Osteocyte (in vitro differentiated cells): ENCODE data around the gene GDF7. TPM values are rescaled to one million over a fixed set of nuclear protein-coding genes. Genes with fewer than 3 reads are reported as not detected.

Source experiments
- DNase-seq: peaks from one replicate; pipeline ENCODE4 v3.0.0; 2021; ENCODE audit warnings: mixed read lengths; ENCODE audit not compliant: unreplicated experiment; ENCODE audit errors: extremely low spot score
- H3K27ac Mint-ChIP-seq: one replicate; pipeline ENCODE4 v1.8.0; 2021; ENCODE audit warnings: mild to moderate bottlenecking, mixed read lengths; ENCODE audit not compliant: unreplicated experiment
- H3K27me3 Mint-ChIP-seq: one replicate; pipeline ENCODE4 v1.8.0; 2021; ENCODE audit warnings: mixed read lengths; ENCODE audit not compliant: unreplicated experiment
- H3K36me3 Mint-ChIP-seq: one replicate; pipeline ENCODE4 v1.8.0; 2021; ENCODE audit warnings: mixed read lengths; ENCODE audit not compliant: unreplicated experiment
- H3K4me1 Mint-ChIP-seq: one replicate; pipeline ENCODE4 v1.8.0; 2021; ENCODE audit warnings: mixed read lengths; ENCODE audit not compliant: unreplicated experiment
- H3K4me3 Mint-ChIP-seq: one replicate; pipeline ENCODE4 v1.8.0; 2021; ENCODE audit warnings: mild to moderate bottlenecking, moderate library complexity, mixed read lengths; ENCODE audit not compliant: unreplicated experiment
- H3K9me3 Mint-ChIP-seq: one replicate; pipeline ENCODE4 v1.8.0; 2021; ENCODE audit warnings: mixed read lengths; ENCODE audit not compliant: unreplicated experiment
- CTCF ChIP-seq: fragments of 200-600 bp; sonication (generic); IDR thresholded peaks from 2 replicates; pipeline ENCODE4 v1.5.0; 2021; ENCODE audit warnings: antibody characterized with exemption, mild to moderate bottlenecking, moderate library complexity
- total RNA-seq: library from RNA; stranded (reverse); gene quantifications from 2 replicates; pipeline ENCODE4 v1.2.1, GENCODE V29; 2021

The GDF7 gene
- total RNA-seq, 1 donor from 2014 or later = 10.1 TPM

DNA sequence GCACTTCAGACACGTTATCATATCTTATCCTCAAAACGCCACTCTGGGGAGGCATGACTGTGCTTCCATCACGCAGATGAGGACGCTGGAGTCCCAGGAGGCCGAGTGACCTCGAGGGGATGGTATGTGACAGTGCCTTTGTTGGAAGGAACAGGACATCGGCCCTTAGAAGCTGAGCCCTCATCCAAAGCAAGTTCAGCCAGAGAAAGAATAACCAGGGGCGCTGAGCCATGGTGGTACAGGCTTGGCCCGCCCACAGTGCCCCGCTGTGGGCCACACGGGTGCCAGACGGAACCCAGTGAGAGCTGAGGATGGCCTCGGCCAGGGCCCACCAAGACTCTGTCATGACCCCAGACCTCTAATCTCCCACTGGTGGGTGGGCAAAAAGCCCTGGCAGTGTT is 47.3 kb upstream of the GDF7 start:
- Mint-ChIP-seq H3K4me3 (no peak overlapping the region), H3K27me3 (no peaks in the 10 kb centered on the region), H3K36me3 (peaks cover 22% of the 10 kb centered on the region), H3K27ac (peak overlapping the region; percentile 13), H3K4me1 (peaks cover 34% of the 10 kb centered on the region), H3K9me3 (no peaks in the 10 kb centered on the region)
- DNase-seq = no peak
- no peak for TF ChIP-seq CTCF

DNA sequence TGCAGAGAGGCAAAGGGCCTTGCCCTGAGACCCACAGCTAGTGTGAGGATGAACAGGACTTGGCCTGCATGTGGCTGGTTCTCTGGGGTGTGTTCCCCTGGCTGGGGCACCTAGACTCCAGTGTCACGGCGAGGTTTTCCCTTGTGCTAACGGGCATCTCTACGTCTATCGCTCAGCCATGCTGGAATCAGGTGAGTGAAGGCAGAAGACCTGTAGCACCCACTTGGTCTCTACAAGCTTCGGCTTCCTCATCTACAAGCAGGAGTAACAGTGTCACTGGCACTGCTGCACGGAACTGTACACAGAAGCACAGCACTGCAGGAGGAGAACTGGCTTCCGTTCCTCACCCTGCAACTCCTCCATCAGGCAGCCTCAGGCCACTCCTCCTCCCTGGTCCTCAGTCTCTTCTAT is 46.7 kb upstream of the GDF7 start:
- H3K4me3 Mint-ChIP-seq = no peak overlapping the region
- H3K36me3 Mint-ChIP-seq = peaks cover 22% of the 10 kb centered on the region
- peaks cover 30% of the 10 kb centered on the region for H3K4me1 Mint-ChIP-seq
- no peak for TF ChIP-seq CTCF
- H3K27ac Mint-ChIP-seq = no peak overlapping the region
- no peaks in the 10 kb centered on the region for H3K9me3 Mint-ChIP-seq
- DNase-seq = no peak
- no peaks in the 10 kb centered on the region for H3K27me3 Mint-ChIP-seq

GRCh38 chr2:20620696-20621365 is 46.1 kb upstream of the GDF7 start:
- H3K27ac Mint-ChIP-seq = no peak overlapping the region
- H3K4me1 Mint-ChIP-seq = peaks cover 33% of the 10 kb centered on the region
- no peaks in the 10 kb centered on the region for H3K27me3 Mint-ChIP-seq
- no peak overlapping the region for H3K4me3 Mint-ChIP-seq
- H3K9me3 Mint-ChIP-seq = no peaks in the 10 kb centered on the region
- H3K36me3 Mint-ChIP-seq = peaks cover 22% of the 10 kb centered on the region
- DNase-seq = no peak
- TF ChIP-seq CTCF = no peak

- Mint-ChIP-seq H3K27me3 (no peaks in the 10 kb centered on the region), H3K4me1 (peaks cover 41% of the 10 kb centered on the region), H3K4me3 (no peak overlapping the region), H3K9me3 (no peaks in the 10 kb centered on the region), H3K36me3 (peaks cover 22% of the 10 kb centered on the region), H3K27ac (no peak overlapping the region)
- no peak for TF ChIP-seq CTCF
- no peak for DNase-seq
Measured at GRCh38 chr2:20621366-20622295, 45.3 kb upstream of the GDF7 start.

DNA sequence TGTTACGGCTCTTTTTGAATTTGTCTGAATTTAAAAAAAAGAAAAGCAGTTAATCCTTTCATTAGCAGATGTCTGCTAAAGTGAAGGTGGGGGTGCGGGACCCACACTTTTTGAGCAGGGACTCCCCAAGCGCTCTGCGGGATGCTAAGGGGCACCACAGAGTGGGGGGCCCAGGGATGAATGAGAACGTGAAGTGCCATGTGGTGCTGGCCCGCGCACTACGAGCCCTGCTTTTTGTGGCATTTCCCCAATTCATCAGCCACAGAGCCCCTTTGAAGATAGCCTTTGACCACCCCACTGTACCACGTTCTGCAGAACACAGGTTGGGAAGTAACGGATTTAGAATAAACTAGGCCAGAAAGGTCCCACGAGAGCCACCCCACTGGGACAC is 44.7 kb upstream of the GDF7 start:
- no peak for TF ChIP-seq CTCF
- Mint-ChIP-seq H3K27me3 (no peaks in the 10 kb centered on the region), H3K36me3 (peaks cover 22% of the 10 kb centered on the region), H3K9me3 (no peaks in the 10 kb centered on the region), H3K4me1 (peaks cover 45% of the 10 kb centered on the region), H3K27ac (no peak overlapping the region), H3K4me3 (no peak overlapping the region)
- no peak for DNase-seq
